CD4-positive, CD25-positive, alpha-beta regulatory T cell (primary cell): ENCODE measurements around the gene FOXP1. TPM values are rescaled to one million over a fixed set of nuclear protein-coding genes. Genes with fewer than 3 reads are reported as not detected.

Experiments
- polyA plus RNA-seq, 4 donors: library from polyadenylated mRNA; unstranded; fragments of 300-500 nt; fragmentation: Illumina TruSeq; gene quantifications; one replicate each; pipeline ENCODE4 v1.2.3, GENCODE V29; 2021
- total RNA-seq: library from RNA; stranded (reverse); gene quantifications from one replicate; pipeline ENCODE4 v1.2.3, GENCODE V29; 2022

Gene FOXP1
- total and polyA plus RNA-seq, 5 donors from 2014 or later: 301 to 599 (median 346) TPM

Other genes starting within 250 kb of the FOXP1 start
- 101 TPM for gene EIF4E3, start 141.7 kb upstream of the FOXP1 start, total RNA-seq
- 10 to 100 TPM; 27.8 to 98.9 (median 60.1) TPM for gene EIF4E3, start 141.7 kb upstream of the FOXP1 start, polyA plus RNA-seq
- 1.0 TPM for gene GPR27, start 170.1 kb upstream of the FOXP1 start, total RNA-seq
- gene GPR27, start 170.1 kb upstream of the FOXP1 start, polyA plus RNA-seq: 1 to 10 TPM in 1 of 4 donors, under 1 TPM in 2, not detected in 1; 0.30 to 1.4 (median 0.81) TPM
- 6.5 TPM for gene PROK2, start 201.4 kb upstream of the FOXP1 start, total RNA-seq
- 1 to 10 TPM in 3 of 4 donors, under 1 TPM in 1; 0.89 to 2.6 (median 1.2) TPM for gene PROK2, start 201.4 kb upstream of the FOXP1 start, polyA plus RNA-seq